Measurements from ENCODE around the gene F11R. TPM values are rescaled to one million over a fixed set of nuclear protein-coding genes. Genes with fewer than 3 reads are reported as not detected.

Gene F11R
- total and polyA plus RNA-seq, 2 of the 13 experiments (the other 11 are each of a cell fraction or from before 2014, with no cell fraction given) = 95.8 to 105 TPM

DNA sequence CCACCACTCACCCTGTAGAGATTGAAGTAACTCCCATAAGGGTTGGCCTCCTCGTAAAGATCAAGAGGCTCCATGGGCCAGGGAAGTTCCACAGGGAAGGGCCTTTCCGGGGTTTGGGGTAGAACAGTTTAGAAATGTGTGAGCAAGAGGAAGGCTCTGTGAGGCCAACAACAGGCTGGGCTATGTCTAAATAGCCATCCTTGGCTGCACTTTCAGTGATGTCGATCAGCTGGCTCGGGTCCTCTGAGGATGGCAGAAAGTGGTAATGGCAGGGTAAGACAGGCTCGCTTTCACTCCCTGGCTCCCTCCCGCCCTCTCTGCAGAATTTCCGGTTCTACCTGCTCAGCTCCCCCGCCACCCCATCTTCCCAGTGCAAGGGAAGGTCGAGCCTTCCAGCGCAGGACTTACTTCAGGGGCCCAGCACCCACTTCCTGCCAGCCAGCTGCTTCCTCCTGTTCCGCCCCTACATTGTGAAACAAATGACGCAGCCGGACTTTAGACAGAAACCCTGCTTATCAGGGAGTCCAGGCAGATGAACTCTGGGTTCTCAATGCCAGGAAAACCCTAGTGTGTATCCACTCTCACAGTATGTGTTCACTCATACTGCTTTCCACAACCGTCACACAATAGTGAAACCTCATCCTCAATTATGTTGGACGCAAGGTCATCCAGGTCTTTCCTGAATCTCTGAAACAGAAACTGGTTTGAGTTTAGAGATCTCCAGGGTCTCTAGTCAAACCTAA lies 7.3 kb downstream of the F11R start (continued):
- no peak for TF ChIP-seq KIAA2018 (CRISPR knock-in tag; IDR thresholded peaks at IDR 0.05; ENCODE audit: borderline replicate concordance)
- TF ChIP-seq STAT6 (CRISPR knock-in tag; IDR thresholded peaks at IDR 0.05; ENCODE audit: borderline replicate concordance) = peak; percentile 72; the same call in 1 of the 2 replicates
- TF ChIP-seq ZSCAN30 (CRISPR knock-in tag; IDR thresholded peaks at IDR 0.05) = peak; percentile 26; the same call in 1 of the 2 replicates
- TF ChIP-seq, protein P1, sequence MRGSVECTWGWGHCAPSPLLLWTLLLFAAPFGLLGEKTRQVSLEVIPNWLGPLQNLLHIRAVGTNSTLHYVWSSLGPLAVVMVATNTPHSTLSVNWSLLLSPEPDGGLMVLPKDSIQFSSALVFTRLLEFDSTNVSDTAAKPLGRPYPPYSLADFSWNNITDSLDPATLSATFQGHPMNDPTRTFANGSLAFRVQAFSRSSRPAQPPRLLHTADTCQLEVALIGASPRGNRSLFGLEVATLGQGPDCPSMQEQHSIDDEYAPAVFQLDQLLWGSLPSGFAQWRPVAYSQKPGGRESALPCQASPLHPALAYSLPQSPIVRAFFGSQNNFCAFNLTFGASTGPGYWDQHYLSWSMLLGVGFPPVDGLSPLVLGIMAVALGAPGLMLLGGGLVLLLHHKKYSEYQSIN (CRISPR knock-in tag; IDR thresholded peaks at IDR 0.05; ENCODE audit: borderline replicate concordance) = no peak
- peak; percentile 68; the same call in 1 of the 2 replicates for TF ChIP-seq RCOR2 (CRISPR knock-in tag; IDR thresholded peaks at IDR 0.05)
- peak; percentile 89; the same call in 1 of the 2 replicates for TF ChIP-seq ZNF614 (CRISPR knock-in tag; IDR thresholded peaks at IDR 0.05; ENCODE audit: borderline replicate concordance)
- 0 out of 2 replicates have a peak, but pooled peaks have one; percentile 45 for TF ChIP-seq ZNF235 (CRISPR knock-in tag; IDR thresholded peaks at IDR 0.05; ENCODE audit: borderline replicate concordance)
- peak; percentile 77 for TF ChIP-seq GATAD1 (CRISPR knock-in tag; IDR thresholded peaks at IDR 0.05)
- TF ChIP-seq GTF2F1 (IDR thresholded peaks at IDR 0.05; ENCODE audit: low read length) = no peak
- peak; percentile 84; the same call in 1 of the 2 replicates for TF ChIP-seq SIX1 (CRISPR knock-in tag; IDR thresholded peaks at IDR 0.05; ENCODE audit: borderline replicate concordance)
- TF ChIP-seq CBFB (CRISPR knock-in tag; IDR thresholded peaks at IDR 0.05) = peak; percentile 79
- peak; percentile 86 for TF ChIP-seq ZBTB21 (CRISPR knock-in tag; IDR thresholded peaks at IDR 0.05)
- TF ChIP-seq ZNF562 (CRISPR knock-in tag; IDR thresholded peaks at IDR 0.05; ENCODE audit: borderline replicate concordance) = no peak
- TF ChIP-seq MAFG (CRISPR knock-in tag; IDR thresholded peaks at IDR 0.05) = no peak
- no peak for TF ChIP-seq MAFF (IDR thresholded peaks at IDR 0.05; ENCODE audit: low read depth, low read length)
- TF ChIP-seq NFIC (IDR thresholded peaks at IDR 0.05; ENCODE audit: low read length) = peak; percentile 74
- TF ChIP-seq TEAD2 (CRISPR knock-in tag; IDR thresholded peaks at IDR 0.05) = no peak
- peak; percentile 94 for TF ChIP-seq ZBTB7B (CRISPR knock-in tag; IDR thresholded peaks at IDR 0.05)
- TF ChIP-seq GZF1 (CRISPR knock-in tag; IDR thresholded peaks at IDR 0.05) = no peak

Data from HepG2 (cell line).